Vagina (tissue), 2 donors: ENCODE measurements around the gene IL36G. TPM values are rescaled to one million over a fixed set of nuclear protein-coding genes. Genes with fewer than 3 reads are reported as not detected.

Source experiments
- DNase-seq, 2 donors: peaks; one replicate each; pipeline ENCODE4 v3.0.0-alpha.2; 2017; ENCODE audit errors: extremely low spot score in 2 of 2
- H3K27ac ChIP-seq: fragments of 200-600 bp; sonication (generic); one replicate; pipeline ENCODE4 v1.5.1; 2019
- H3K27me3 ChIP-seq: fragments of 200-600 bp; sonication (generic); one replicate; pipeline ENCODE4 v1.5.1; 2019
- H3K36me3 ChIP-seq, 2 donors: fragments of 200-600 bp; sonication (generic); one replicate each; pipeline ENCODE4 v1.5.1; 2017 to 2019
- H3K4me1 ChIP-seq: fragments of 200-600 bp; sonication (generic); one replicate; pipeline ENCODE4 v1.5.1; 2019
- H3K4me3 ChIP-seq, 2 donors: fragments of 200-600 bp; sonication (generic); 1 replicate in 1 of 2; 2 replicates in 1 of 2; pipeline ENCODE4 v1.5.1; 2016 to 2019
- H3K9me3 ChIP-seq: fragments of 200-600 bp; sonication (generic); one replicate; pipeline ENCODE4 v1.5.1; 2019
- POLR2A ChIP-seq, 2 donors: fragments of 450-650 bp; IDR thresholded peaks; one replicate each; pipeline ENCODE4 v1.6.1; 2017; ENCODE audit warnings: antibody characterized with exemption in 2 of 2, mild to moderate bottlenecking in 2 of 2, moderate library complexity in 2 of 2
- POLR2AphosphoS5 ChIP-seq, 2 donors: sonication (generic); formaldehyde crosslinking; IDR thresholded peaks; one replicate each; pipeline ENCODE4 v1.9.0; 2017; ENCODE audit warnings: antibody characterized with exemption in 2 of 2, mild to moderate bottlenecking in 2 of 2, low read depth in 1 of 2; ENCODE audit not compliant: insufficient read depth in 1 of 2
- intact Hi-C: fragments of 100-400 bp; cut with DNase I; formaldehyde crosslinking; loops from one replicate; pipeline ENCODE4 v1.15.1; 2023
- total RNA-seq: library from RNA; depleted of rRNA; stranded (reverse); fragments of >200 nt; gene quantifications from one replicate; pipeline ENCODE4 v1.2.3, GENCODE V29; 2016
- TF ChIP-seq, protein P1 (sequence below), 3 experiments: fragments of 450-650 bp in 2 of 3; fragments of 200-600 bp in 1 of 3; sonication (generic) in 1 of 3; IDR thresholded peaks; one replicate each; pipeline ENCODE4 v1.5.1; 2017 to 2019; ENCODE audit warnings: antibody characterized with exemption in 3 of 3, mild to moderate bottlenecking in 2 of 3, moderate library complexity in 2 of 3

IL36G gene
- total RNA-seq, 1 donor from 2014 or later, result not detected

DNA sequence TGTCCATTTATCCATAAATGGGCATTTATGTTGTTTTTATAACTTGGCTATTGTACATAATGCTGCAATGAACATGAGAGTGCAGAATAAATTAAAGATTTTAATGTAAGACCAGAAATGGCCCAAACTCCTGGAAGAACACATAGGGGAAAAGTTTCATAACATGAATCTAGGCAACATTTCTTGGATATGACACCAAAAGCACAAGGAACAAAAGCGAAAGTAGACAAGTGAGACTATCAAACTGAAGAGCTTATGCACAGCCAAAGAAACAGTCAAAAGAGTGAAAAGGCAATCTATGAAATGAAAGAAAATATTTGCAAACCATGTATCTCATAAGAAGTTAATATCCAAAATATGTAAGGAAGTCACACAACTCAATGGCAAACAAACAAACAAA is 33.3 kb downstream of the IL36G start:
- Histone ChIP-seq H3K27me3 (no peaks in the 10 kb centered on the region), H3K4me1 (no peaks in the 10 kb centered on the region), H3K4me3 (no peak overlapping the region), H3K9me3 (no peaks in the 10 kb centered on the region), H3K36me3 (no peaks in the 10 kb centered on the region), H3K27ac (no peak overlapping the region)
- intact Hi-C loops, result no loop called here
- no peak for TF ChIP-seq POLR2AphosphoS5 (IDR thresholded peaks at IDR 0.05; ENCODE audit: insufficient read depth in 1 of 2, low read depth in 1 of 2)
- TF ChIP-seq POLR2A (IDR thresholded peaks at IDR 0.05), result no peak
- TF ChIP-seq, protein P1, sequence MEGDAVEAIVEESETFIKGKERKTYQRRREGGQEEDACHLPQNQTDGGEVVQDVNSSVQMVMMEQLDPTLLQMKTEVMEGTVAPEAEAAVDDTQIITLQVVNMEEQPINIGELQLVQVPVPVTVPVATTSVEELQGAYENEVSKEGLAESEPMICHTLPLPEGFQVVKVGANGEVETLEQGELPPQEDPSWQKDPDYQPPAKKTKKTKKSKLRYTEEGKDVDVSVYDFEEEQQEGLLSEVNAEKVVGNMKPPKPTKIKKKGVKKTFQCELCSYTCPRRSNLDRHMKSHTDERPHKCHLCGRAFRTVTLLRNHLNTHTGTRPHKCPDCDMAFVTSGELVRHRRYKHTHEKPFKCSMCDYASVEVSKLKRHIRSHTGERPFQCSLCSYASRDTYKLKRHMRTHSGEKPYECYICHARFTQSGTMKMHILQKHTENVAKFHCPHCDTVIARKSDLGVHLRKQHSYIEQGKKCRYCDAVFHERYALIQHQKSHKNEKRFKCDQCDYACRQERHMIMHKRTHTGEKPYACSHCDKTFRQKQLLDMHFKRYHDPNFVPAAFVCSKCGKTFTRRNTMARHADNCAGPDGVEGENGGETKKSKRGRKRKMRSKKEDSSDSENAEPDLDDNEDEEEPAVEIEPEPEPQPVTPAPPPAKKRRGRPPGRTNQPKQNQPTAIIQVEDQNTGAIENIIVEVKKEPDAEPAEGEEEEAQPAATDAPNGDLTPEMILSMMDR (IDR thresholded peaks at IDR 0.05), result no peak
- no peak for DNase-seq

- H3K27me3 ChIP-seq, result no peaks in the 10 kb centered on the region
- no peak for DNase-seq
- H3K36me3 ChIP-seq, result no peaks in the 10 kb centered on the region
- H3K4me1 ChIP-seq, result no peaks in the 10 kb centered on the region
- no peaks in the 10 kb centered on the region for H3K9me3 ChIP-seq
- no peak overlapping the region for H3K4me3 ChIP-seq
- intact Hi-C loops, result no loop called here
- no peak overlapping the region for H3K27ac ChIP-seq
- TF ChIP-seq POLR2A (IDR thresholded peaks at IDR 0.05) (no peak), POLR2AphosphoS5 (IDR thresholded peaks at IDR 0.05; ENCODE audit: insufficient read depth in 1 of 2, low read depth in 1 of 2) (no peak)
- TF ChIP-seq, protein P1 (IDR thresholded peaks at IDR 0.05), result no peak
Observed at GRCh38 chr2:113012436-113013335, 34.9 kb downstream of the IL36G start.

- TF ChIP-seq POLR2AphosphoS5 (IDR thresholded peaks at IDR 0.05; ENCODE audit: insufficient read depth in 1 of 2, low read depth in 1 of 2), result no peak
- TF ChIP-seq, protein P1 (IDR thresholded peaks at IDR 0.05), result no peak
- TF ChIP-seq POLR2A (IDR thresholded peaks at IDR 0.05), result no peak
- DNase-seq, result no peak
- H3K27ac ChIP-seq, result no peak overlapping the region
- H3K36me3 ChIP-seq, result no peaks in the 10 kb centered on the region
- H3K4me1 ChIP-seq, result no peaks in the 10 kb centered on the region
- H3K4me3 ChIP-seq, result no peak overlapping the region
- H3K27me3 ChIP-seq, result no peaks in the 10 kb centered on the region
- no peaks in the 10 kb centered on the region for H3K9me3 ChIP-seq
- intact Hi-C loops, result no loop called here
Observed at GRCh38 chr2:113013336-113013661, 35.5 kb downstream of the IL36G start.

GRCh38 chr2:113014067-113014466 is 36.3 kb downstream of the IL36G start:
- DNase-seq, result no peak
- Histone ChIP-seq H3K27me3 (no peaks in the 10 kb centered on the region), H3K36me3 (no peaks in the 10 kb centered on the region), H3K4me1 (no peaks in the 10 kb centered on the region), H3K4me3 (no peak overlapping the region), H3K27ac (no peak overlapping the region), H3K9me3 (no peaks in the 10 kb centered on the region)
- TF ChIP-seq POLR2AphosphoS5 (IDR thresholded peaks at IDR 0.05; ENCODE audit: insufficient read depth in 1 of 2, low read depth in 1 of 2), result no peak
- no peak for TF ChIP-seq POLR2A (IDR thresholded peaks at IDR 0.05)
- TF ChIP-seq, protein P1 (IDR thresholded peaks at IDR 0.05), result no peak
- intact Hi-C loops, result no loop called here

DNA sequence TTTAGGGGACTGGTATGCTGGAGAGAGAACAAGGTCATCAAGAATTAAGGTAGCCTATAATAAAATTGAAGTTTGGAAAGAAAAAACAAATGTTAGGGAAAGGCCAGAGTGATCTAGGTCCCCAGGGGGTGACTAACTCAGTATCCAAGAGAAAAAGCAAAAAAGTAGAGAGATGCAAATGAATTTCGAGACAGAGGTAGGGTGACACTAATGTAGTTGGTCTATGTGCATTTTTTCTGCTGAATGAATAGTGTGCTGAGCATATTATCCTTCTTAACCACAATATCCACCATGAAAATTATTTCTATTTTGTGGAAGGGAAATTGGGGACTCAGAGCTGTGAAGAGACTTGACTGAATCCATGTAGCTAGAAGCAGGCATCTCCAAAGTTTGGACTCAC is 37.2 kb downstream of the IL36G start:
- H3K4me1 ChIP-seq, result no peaks in the 10 kb centered on the region
- DNase-seq, result no peak
- H3K36me3 ChIP-seq, result no peaks in the 10 kb centered on the region
- H3K27ac ChIP-seq, result no peak overlapping the region
- no peaks in the 10 kb centered on the region for H3K27me3 ChIP-seq
- TF ChIP-seq, protein P1 (IDR thresholded peaks at IDR 0.05), result no peak
- TF ChIP-seq POLR2AphosphoS5 (IDR thresholded peaks at IDR 0.05; ENCODE audit: insufficient read depth in 1 of 2, low read depth in 1 of 2) (no peak), POLR2A (IDR thresholded peaks at IDR 0.05) (no peak)
- H3K9me3 ChIP-seq, result no peaks in the 10 kb centered on the region
- no peak overlapping the region for H3K4me3 ChIP-seq
- intact Hi-C loops, result no loop called here
